Astrocyte (in vitro differentiated cells and primary cell): ENCODE data around the gene ACTN2. TPM values are rescaled to one million over a fixed set of nuclear protein-coding genes. Genes with fewer than 3 reads are reported as not detected.

Experiments
- DNase-seq: peaks from one replicate; pipeline ENCODE4 v3.0.0-alpha.2; 2010; ENCODE audit warnings: low read depth
- FAIRE-seq: peaks from 2 replicates; lab custom pipeline; 2011; peaks lifted over from hg19 to GRCh38; lab: Jason Lieb, UNC
- H2AFZ ChIP-seq: 2 replicates; pipeline ENCODE4 v1.6.0; 2012; ENCODE audit warnings: low read depth, low read length, inconsistent platforms
- H3K27ac ChIP-seq: 2 replicates; pipeline ENCODE4 v1.5.1; 2011; ENCODE audit warnings: low read depth, low read length, inconsistent platforms
- H3K27me3 ChIP-seq: 2 replicates; pipeline ENCODE4 v1.6.0; 2011; ENCODE audit warnings: low read length, inconsistent platforms; ENCODE audit not compliant: insufficient read depth
- H3K36me3 ChIP-seq: 2 replicates; pipeline ENCODE4 v1.5.1; 2011; ENCODE audit warnings: low read length, inconsistent platforms; ENCODE audit not compliant: insufficient read depth
- H3K4me1 ChIP-seq: 2 replicates; pipeline ENCODE4 v1.5.1; 2011; ENCODE audit warnings: low read length, inconsistent platforms; ENCODE audit not compliant: insufficient read depth
- H3K4me2 ChIP-seq: 2 replicates; pipeline ENCODE4 v1.6.0; 2012; ENCODE audit warnings: low read length, inconsistent platforms
- H3K4me3 ChIP-seq: 2 replicates; pipeline ENCODE4 v1.5.1; 2011; ENCODE audit warnings: low read depth, mild to moderate bottlenecking, low read length, inconsistent platforms; ENCODE audit not compliant: insufficient read depth
- H3K79me2 ChIP-seq: 2 replicates; pipeline ENCODE4 v1.6.0; 2012; ENCODE audit warnings: mild to moderate bottlenecking, low read length, inconsistent platforms; ENCODE audit not compliant: insufficient read depth
- H3K9ac ChIP-seq: 2 replicates; pipeline ENCODE4 v1.6.0; 2012; ENCODE audit warnings: mild to moderate bottlenecking, low read length, inconsistent platforms
- H3K9me3 ChIP-seq: 2 replicates; pipeline ENCODE4 v1.5.1; 2012; ENCODE audit warnings: low read depth, mild to moderate bottlenecking, low read length, inconsistent platforms; ENCODE audit not compliant: insufficient read depth
- H4K20me1 ChIP-seq: 2 replicates; pipeline ENCODE4 v1.6.0; 2012; ENCODE audit warnings: low read length, inconsistent platforms; ENCODE audit not compliant: insufficient read depth
- H3K27ac Mint-ChIP-seq: one replicate; pipeline ENCODE4 v1.8.0; 2021; ENCODE audit warnings: mild to moderate bottlenecking, mixed read lengths; ENCODE audit not compliant: unreplicated experiment
- H3K27me3 Mint-ChIP-seq: one replicate; pipeline ENCODE4 v1.8.0; 2021; ENCODE audit warnings: low read depth, mixed read lengths; ENCODE audit not compliant: unreplicated experiment
- H3K36me3 Mint-ChIP-seq: one replicate; pipeline ENCODE4 v1.8.0; 2021; ENCODE audit warnings: low read depth, mixed read lengths; ENCODE audit not compliant: unreplicated experiment
- H3K4me1 Mint-ChIP-seq: one replicate; pipeline ENCODE4 v1.8.0; 2021; ENCODE audit warnings: low read depth, mixed read lengths; ENCODE audit not compliant: unreplicated experiment
- H3K4me3 Mint-ChIP-seq: one replicate; pipeline ENCODE4 v1.8.0; 2021; ENCODE audit warnings: mild to moderate bottlenecking, moderate library complexity, mixed read lengths; ENCODE audit not compliant: unreplicated experiment
- H3K9me3 Mint-ChIP-seq: one replicate; pipeline ENCODE4 v1.8.0; 2021; ENCODE audit warnings: mild to moderate bottlenecking, mixed read lengths; ENCODE audit not compliant: unreplicated experiment
- EZH2 ChIP-seq: IDR thresholded peaks from 2 replicates; pipeline ENCODE4 v1.6.1; 2012; ENCODE audit warnings: mild to moderate bottlenecking, low read length, inconsistent platforms; ENCODE audit not compliant: insufficient read depth
- total RNA-seq: library from RNA; stranded (reverse); gene quantifications from 2 replicates; pipeline ENCODE4 v1.2.1, GENCODE V29; 2021
- TF ChIP-seq, protein P1 (sequence below): IDR thresholded peaks from 2 replicates; pipeline ENCODE4 v1.5.1; 2011; ENCODE audit warnings: low read depth, mild to moderate bottlenecking, inconsistent platforms, low read length, moderate library complexity; ENCODE audit not compliant: insufficient read depth

ACTN2 gene
- total RNA-seq, 1 donor from 2014 or later: 0.89 TPM

DNA sequence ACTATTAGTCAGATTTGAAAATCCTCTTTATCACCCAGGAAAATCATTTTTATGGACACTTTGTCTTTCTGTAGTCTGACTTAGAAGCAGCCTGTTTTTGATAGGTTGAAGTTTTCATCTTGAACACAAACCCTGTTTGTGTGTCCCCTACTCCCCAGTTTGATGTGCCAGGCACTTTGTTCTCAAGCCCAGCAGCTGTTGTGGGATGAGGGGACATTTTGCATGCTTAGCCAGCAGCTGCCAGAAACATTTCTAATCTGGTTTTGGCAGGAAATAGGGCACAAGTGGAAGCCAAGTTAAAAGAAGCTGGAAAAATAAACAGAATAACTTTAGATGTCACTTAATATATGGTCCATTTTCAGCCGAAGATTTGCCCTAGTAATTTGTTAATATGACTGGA lies 29.9 kb downstream of the ACTN2 start:
- Histone ChIP-seq H3K4me2 (no peak overlapping the region), H3K9ac (no peak overlapping the region), H3K4me3 (no peak overlapping the region)

GRCh38 chr1:236717811-236718210 lies 31.5 kb downstream of the ACTN2 start:
- FAIRE-seq (no peak), DNase-seq (no peak)
- no peak overlapping the region for H3K27ac Mint-ChIP-seq

More for the DNA sequence above, 29.9 kb downstream of the ACTN2 start:
- Histone ChIP-seq H3K27me3 (no peaks in the 10 kb centered on the region), H3K36me3 (no peaks in the 10 kb centered on the region), H4K20me1 (no peaks in the 10 kb centered on the region), H3K4me1 (no peaks in the 10 kb centered on the region), H3K9me3 (no peaks in the 10 kb centered on the region), H3K79me2 (no peaks in the 10 kb centered on the region), H2AFZ (no peak overlapping the region), H3K27ac (no peak overlapping the region)
- no peak overlapping the region for H3K27ac Mint-ChIP-seq
- no peaks in the 10 kb centered on the region for H3K4me1 Mint-ChIP-seq
- TF ChIP-seq EZH2: no peak
- TF ChIP-seq, protein P1, sequence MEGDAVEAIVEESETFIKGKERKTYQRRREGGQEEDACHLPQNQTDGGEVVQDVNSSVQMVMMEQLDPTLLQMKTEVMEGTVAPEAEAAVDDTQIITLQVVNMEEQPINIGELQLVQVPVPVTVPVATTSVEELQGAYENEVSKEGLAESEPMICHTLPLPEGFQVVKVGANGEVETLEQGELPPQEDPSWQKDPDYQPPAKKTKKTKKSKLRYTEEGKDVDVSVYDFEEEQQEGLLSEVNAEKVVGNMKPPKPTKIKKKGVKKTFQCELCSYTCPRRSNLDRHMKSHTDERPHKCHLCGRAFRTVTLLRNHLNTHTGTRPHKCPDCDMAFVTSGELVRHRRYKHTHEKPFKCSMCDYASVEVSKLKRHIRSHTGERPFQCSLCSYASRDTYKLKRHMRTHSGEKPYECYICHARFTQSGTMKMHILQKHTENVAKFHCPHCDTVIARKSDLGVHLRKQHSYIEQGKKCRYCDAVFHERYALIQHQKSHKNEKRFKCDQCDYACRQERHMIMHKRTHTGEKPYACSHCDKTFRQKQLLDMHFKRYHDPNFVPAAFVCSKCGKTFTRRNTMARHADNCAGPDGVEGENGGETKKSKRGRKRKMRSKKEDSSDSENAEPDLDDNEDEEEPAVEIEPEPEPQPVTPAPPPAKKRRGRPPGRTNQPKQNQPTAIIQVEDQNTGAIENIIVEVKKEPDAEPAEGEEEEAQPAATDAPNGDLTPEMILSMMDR: no peak
- DNase-seq: no peak
- H3K27me3 Mint-ChIP-seq: peaks cover 2% of the 10 kb centered on the region
- no peak for FAIRE-seq
- H3K4me3 Mint-ChIP-seq: no peak overlapping the region
- no peaks in the 10 kb centered on the region for H3K9me3 Mint-ChIP-seq
- no peaks in the 10 kb centered on the region for H3K36me3 Mint-ChIP-seq

GRCh38 chr1:236718328-236718727 lies 32.0 kb downstream of the ACTN2 start:
- FAIRE-seq: no peak
- H3K36me3 ChIP-seq: no peaks in the 10 kb centered on the region
- H3K4me2 ChIP-seq: no peak overlapping the region
- no peak for DNase-seq
- TF ChIP-seq, protein P1: no peak
- TF ChIP-seq EZH2: no peak
- Mint-ChIP-seq H3K27ac (no peak overlapping the region), H3K4me3 (no peak overlapping the region), H3K36me3 (no peaks in the 10 kb centered on the region), H3K9me3 (no peaks in the 10 kb centered on the region), H3K27me3 (peaks cover 2% of the 10 kb centered on the region), H3K4me1 (no peaks in the 10 kb centered on the region)
- no peaks in the 10 kb centered on the region for H3K27me3 ChIP-seq
- H2AFZ ChIP-seq: no peak overlapping the region
- no peak overlapping the region for H3K27ac ChIP-seq
- no peaks in the 10 kb centered on the region for H3K4me1 ChIP-seq
- H3K9ac ChIP-seq: no peak overlapping the region
- H4K20me1 ChIP-seq: no peaks in the 10 kb centered on the region
- H3K79me2 ChIP-seq: no peaks in the 10 kb centered on the region
- H3K4me3 ChIP-seq: no peak overlapping the region
- no peaks in the 10 kb centered on the region for H3K9me3 ChIP-seq

More at GRCh38 chr1:236717811-236718210, 31.5 kb downstream of the ACTN2 start:
- no peak overlapping the region for H3K27ac ChIP-seq
- H3K4me3 Mint-ChIP-seq: no peak overlapping the region
- no peaks in the 10 kb centered on the region for H3K27me3 ChIP-seq
- H3K9me3 Mint-ChIP-seq: no peaks in the 10 kb centered on the region
- H3K9me3 ChIP-seq: no peaks in the 10 kb centered on the region
- no peak overlapping the region for H3K4me3 ChIP-seq
- H3K79me2 ChIP-seq: no peaks in the 10 kb centered on the region
- H2AFZ ChIP-seq: no peak overlapping the region
- H4K20me1 ChIP-seq: no peaks in the 10 kb centered on the region
- no peaks in the 10 kb centered on the region for H3K36me3 ChIP-seq
- H3K4me1 Mint-ChIP-seq: no peaks in the 10 kb centered on the region
- no peaks in the 10 kb centered on the region for H3K36me3 Mint-ChIP-seq
- H3K9ac ChIP-seq: no peak overlapping the region
- TF ChIP-seq, protein P1: no peak
- no peak for TF ChIP-seq EZH2
- no peaks in the 10 kb centered on the region for H3K4me1 ChIP-seq
- no peak overlapping the region for H3K4me2 ChIP-seq
- peaks cover 2% of the 10 kb centered on the region for H3K27me3 Mint-ChIP-seq
